DOHH2 (cell line): Measurements from ENCODE around the gene SLC7A4.

Experiments
- CTCF ChIP-seq: fragments of 200-600 bp; sonication (generic); IDR thresholded peaks from one replicate; pipeline ENCODE4 v1.5.1; 2014; ENCODE audit warnings: antibody characterized with exemption, mild to moderate bottlenecking, low read depth, low read length; ENCODE audit not compliant: poor library complexity, severe bottlenecking
- EZH2phosphoT487 ChIP-seq: fragments of 200-600 bp; sonication (generic); IDR thresholded peaks from 2 replicates; pipeline ENCODE4 v1.6.1; 2017; ENCODE audit warnings: borderline replicate concordance, mild to moderate bottlenecking, antibody characterized with exemption, low read length, moderate library complexity, mixed read lengths

DNA sequence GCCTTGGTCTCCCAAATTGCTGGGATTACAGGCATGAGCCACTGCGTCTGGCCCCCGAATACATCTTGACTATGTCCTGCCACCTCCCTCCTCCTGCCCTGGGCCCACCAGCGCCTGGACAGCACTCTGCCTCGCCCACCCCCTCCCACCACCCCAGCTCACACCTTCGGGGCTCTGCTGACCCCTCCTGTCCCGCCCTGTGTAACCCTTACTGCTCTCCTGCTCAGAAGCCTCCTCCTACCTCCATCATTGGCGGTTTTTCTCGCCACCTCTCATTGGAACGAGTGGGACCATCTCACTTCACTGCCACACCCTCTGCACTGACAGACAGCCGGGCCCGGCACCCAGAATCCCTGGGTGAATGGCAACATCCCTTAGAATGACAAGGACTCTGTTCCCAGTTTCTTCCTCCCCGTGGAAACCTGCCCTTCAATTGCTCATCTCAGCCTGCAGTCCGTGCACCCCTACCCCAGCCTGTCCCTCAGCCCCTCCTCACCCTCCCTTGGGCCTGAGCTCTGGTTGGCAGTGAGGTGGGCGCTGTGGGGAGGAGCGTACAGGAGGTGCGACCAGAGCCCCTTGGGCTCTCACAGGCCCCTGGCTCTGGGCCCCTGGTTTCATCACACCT, 45.6 kb upstream of the SLC7A4 start:
- TF ChIP-seq CTCF (no peak), EZH2phosphoT487 (no peak)
